Osteoblast (primary cell): ENCODE results near the gene IRX4. TPM values are rescaled to one million over a fixed set of nuclear protein-coding genes. Genes with fewer than 3 reads are reported as not detected.

Experiments used
- DNase-seq: peaks from one replicate; pipeline ENCODE4 v3.0.0; 2011; ENCODE audit warnings: low spot score, mixed read lengths; ENCODE audit not compliant: insufficient read length; ENCODE audit errors: missing footprints
- H2AFZ ChIP-seq: 2 replicates; pipeline ENCODE4 v1.6.0; 2011; ENCODE audit warnings: mild to moderate bottlenecking, low read length
- H3K27ac ChIP-seq: 2 replicates; pipeline ENCODE4 v1.5.1; 2011; ENCODE audit warnings: mild to moderate bottlenecking, low read depth, low read length, moderate library complexity
- H3K27me3 ChIP-seq: 2 replicates; pipeline ENCODE4 v1.6.0; 2012; ENCODE audit warnings: mild to moderate bottlenecking, control low read depth, inconsistent platforms, low read length, moderate library complexity; ENCODE audit not compliant: insufficient read depth
- H3K36me3 ChIP-seq: 2 replicates; pipeline ENCODE4 v1.5.1; 2011; ENCODE audit warnings: mild to moderate bottlenecking, low read length, control low read depth, moderate library complexity; ENCODE audit not compliant: insufficient read depth
- H3K4me1 ChIP-seq: 2 replicates; pipeline ENCODE4 v1.5.1; 2011; ENCODE audit warnings: mild to moderate bottlenecking, low read length, control low read depth, moderate library complexity; ENCODE audit not compliant: insufficient read depth
- H3K4me2 ChIP-seq: 2 replicates; pipeline ENCODE4 v1.6.0; 2011; ENCODE audit warnings: mild to moderate bottlenecking, low read length; ENCODE audit not compliant: insufficient read depth
- H3K4me3 ChIP-seq: fragments of 200-600 bp; sonication (generic); 3 replicates; pipeline ENCODE4 v1.5.1; 2012; ENCODE audit warnings: mild to moderate bottlenecking, low read length, inconsistent platforms; ENCODE audit not compliant: insufficient read depth
- H3K79me2 ChIP-seq: 2 replicates; pipeline ENCODE4 v1.6.0; 2012; ENCODE audit warnings: mild to moderate bottlenecking, low read length, control low read depth, inconsistent platforms; ENCODE audit not compliant: insufficient read depth
- H3K9me3 ChIP-seq: 2 replicates; pipeline ENCODE4 v1.5.1; 2011; ENCODE audit warnings: low read depth, low read length, control low read depth
- H4K20me1 ChIP-seq: 2 replicates; pipeline ENCODE4 v1.6.0; 2012; ENCODE audit warnings: mild to moderate bottlenecking, low read length, control low read depth; ENCODE audit not compliant: insufficient read depth
- total RNA-seq: library from RNA; depleted of rRNA; stranded (reverse); fragments of >200 nt; gene quantifications from 2 replicates; pipeline ENCODE4 v1.2.3, GENCODE V29; 2012
- TF ChIP-seq, protein P1 (sequence below): IDR thresholded peaks from 2 replicates; pipeline ENCODE4 v1.5.1; 2011; ENCODE audit warnings: mild to moderate bottlenecking, low read depth, low read length, moderate library complexity; ENCODE audit errors: extremely low read depth

The IRX4 gene
- total RNA-seq, 1 donor = not detected

DNA sequence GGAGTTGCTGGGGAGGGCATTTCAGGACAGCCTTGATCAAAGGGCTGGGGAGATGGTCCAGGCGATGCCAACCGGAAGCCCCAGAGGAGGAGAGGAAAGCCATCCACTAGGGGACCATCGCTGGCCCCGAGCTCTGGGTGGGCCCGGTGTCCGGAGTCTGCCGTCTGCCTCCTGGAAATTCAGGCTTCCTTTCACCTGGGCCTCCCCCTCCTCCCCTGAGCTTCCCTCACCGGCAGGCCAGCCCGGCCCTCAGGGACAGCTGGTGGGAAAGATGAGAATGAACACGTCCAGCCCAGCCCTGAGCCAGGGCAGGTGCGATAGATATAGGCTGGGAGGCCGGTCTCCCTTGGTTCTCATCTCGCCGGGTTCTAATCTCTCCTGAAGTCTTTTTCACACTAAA is 17.2 kb downstream of the IRX4 start:
- Histone ChIP-seq H3K27me3 (peaks cover 7% of the 10 kb centered on the region), H3K4me3 (no peak overlapping the region), H4K20me1 (no peaks in the 10 kb centered on the region), H3K27ac (no peak overlapping the region), H3K9me3 (no peaks in the 10 kb centered on the region), H3K36me3 (no peaks in the 10 kb centered on the region), H3K4me1 (no peaks in the 10 kb centered on the region), H2AFZ (no peak overlapping the region), H3K79me2 (no peaks in the 10 kb centered on the region), H3K4me2 (no peak overlapping the region)
- no peak for DNase-seq
- TF ChIP-seq, protein P1, sequence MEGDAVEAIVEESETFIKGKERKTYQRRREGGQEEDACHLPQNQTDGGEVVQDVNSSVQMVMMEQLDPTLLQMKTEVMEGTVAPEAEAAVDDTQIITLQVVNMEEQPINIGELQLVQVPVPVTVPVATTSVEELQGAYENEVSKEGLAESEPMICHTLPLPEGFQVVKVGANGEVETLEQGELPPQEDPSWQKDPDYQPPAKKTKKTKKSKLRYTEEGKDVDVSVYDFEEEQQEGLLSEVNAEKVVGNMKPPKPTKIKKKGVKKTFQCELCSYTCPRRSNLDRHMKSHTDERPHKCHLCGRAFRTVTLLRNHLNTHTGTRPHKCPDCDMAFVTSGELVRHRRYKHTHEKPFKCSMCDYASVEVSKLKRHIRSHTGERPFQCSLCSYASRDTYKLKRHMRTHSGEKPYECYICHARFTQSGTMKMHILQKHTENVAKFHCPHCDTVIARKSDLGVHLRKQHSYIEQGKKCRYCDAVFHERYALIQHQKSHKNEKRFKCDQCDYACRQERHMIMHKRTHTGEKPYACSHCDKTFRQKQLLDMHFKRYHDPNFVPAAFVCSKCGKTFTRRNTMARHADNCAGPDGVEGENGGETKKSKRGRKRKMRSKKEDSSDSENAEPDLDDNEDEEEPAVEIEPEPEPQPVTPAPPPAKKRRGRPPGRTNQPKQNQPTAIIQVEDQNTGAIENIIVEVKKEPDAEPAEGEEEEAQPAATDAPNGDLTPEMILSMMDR = no peak

DNA sequence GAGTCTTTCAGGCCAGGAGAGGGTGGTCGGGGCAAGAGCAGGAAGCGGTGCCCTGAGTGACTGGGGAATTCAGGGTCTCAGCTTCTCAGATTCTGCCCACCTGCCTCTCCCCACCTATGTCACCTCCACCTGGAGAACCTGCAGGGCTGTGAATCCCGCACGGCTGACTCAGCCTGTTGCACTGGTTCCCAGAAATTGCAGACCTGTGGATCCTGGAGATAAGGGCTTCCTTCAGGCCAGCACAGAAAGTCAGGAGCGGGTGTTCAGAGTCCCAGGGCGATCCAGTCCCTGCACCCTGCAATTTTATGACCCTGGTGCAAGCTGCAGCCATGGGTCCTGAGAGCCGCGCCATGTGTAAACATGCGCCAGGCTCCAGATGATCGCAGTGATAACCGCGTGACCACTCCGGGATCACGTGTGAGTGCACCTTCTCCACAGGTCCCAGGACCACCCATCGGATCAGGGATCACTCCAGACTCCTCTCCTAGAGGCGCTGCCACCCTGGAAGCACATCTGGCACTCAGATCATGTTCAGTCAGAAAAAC is 17.8 kb downstream of the IRX4 start:
- Histone ChIP-seq H2AFZ (no peak overlapping the region), H3K27ac (no peak overlapping the region)

DNA sequence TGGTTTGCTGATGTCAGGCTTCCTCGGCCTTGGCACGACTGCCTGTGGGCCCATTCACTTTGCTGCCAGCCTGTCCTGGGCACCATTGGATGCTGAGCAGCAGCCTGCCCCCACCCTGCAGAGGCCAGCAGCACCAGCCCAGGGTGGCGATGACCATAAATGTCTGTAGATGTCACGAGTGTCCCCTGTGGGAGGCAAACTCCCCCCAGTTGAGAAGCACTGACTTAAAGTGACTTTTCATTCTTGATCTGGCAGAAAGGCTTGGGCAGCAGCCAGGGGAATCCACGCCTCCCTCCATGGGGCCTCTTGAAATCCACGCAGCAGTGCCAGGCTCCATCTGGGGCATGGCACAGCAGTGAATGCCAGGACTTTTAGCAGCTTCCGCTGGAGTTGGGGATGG is 21.8 kb downstream of the IRX4 start:
- Histone ChIP-seq H3K27ac (no peak overlapping the region), H4K20me1 (no peaks in the 10 kb centered on the region), H3K4me1 (no peaks in the 10 kb centered on the region), H3K4me3 (no peak overlapping the region), H3K9me3 (no peaks in the 10 kb centered on the region), H3K36me3 (no peaks in the 10 kb centered on the region), H2AFZ (no peak overlapping the region), H3K27me3 (peaks cover 9% of the 10 kb centered on the region), H3K4me2 (no peak overlapping the region), H3K79me2 (no peaks in the 10 kb centered on the region)
- no peak for DNase-seq
- TF ChIP-seq, protein P1 = no peak

More for the DNA sequence above, 17.8 kb downstream of the IRX4 start:
- no peak overlapping the region for H3K4me2 ChIP-seq
- H3K9me3 ChIP-seq = no peaks in the 10 kb centered on the region
- no peaks in the 10 kb centered on the region for H3K79me2 ChIP-seq
- no peaks in the 10 kb centered on the region for H4K20me1 ChIP-seq
- H3K36me3 ChIP-seq = no peaks in the 10 kb centered on the region
- no peak overlapping the region for H3K4me3 ChIP-seq
- no peak for DNase-seq
- peaks cover 7% of the 10 kb centered on the region for H3K27me3 ChIP-seq
- no peaks in the 10 kb centered on the region for H3K4me1 ChIP-seq
- TF ChIP-seq, protein P1 = no peak

DNA sequence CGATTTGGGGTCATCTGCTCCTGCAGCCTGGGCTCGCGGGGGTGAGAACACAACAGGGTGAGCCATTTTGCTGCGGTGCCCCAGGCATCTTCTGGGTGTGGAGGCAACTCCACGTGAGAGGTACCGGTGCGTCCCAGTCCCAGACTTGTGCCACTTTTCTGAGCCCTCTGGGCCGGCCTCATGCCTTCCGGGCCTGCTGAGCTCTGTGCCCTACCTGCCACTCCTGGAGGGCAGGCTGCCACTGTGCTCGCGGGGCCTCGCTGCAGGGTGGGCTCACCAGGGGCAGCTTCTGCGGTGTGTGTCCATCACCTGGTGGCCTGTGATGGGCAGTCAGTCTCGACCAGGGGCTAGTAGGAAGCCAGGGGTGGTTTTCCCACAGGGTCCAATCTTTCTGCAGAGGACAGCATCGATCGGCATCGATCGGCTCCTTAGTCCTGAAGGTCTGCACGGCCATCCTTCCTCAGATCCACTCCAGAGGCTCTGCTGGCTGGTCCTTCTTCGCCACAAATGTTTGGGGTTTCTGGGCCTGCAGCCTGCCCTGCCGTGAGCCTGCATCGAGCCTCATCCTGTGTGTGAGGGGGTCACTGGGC is 22.6 kb downstream of the IRX4 start:
- H3K27ac ChIP-seq = no peak overlapping the region
- no peaks in the 10 kb centered on the region for H3K36me3 ChIP-seq
- H3K4me1 ChIP-seq = no peaks in the 10 kb centered on the region
- peaks cover 9% of the 10 kb centered on the region for H3K27me3 ChIP-seq
- no peak overlapping the region for H3K4me2 ChIP-seq
- no peaks in the 10 kb centered on the region for H3K9me3 ChIP-seq
- H3K79me2 ChIP-seq = no peaks in the 10 kb centered on the region
- DNase-seq = no peak
- no peak overlapping the region for H2AFZ ChIP-seq
- TF ChIP-seq, protein P1 = no peak
- no peaks in the 10 kb centered on the region for H4K20me1 ChIP-seq
- H3K4me3 ChIP-seq = no peak overlapping the region
